ENCODE results near the gene PLCH1.
"Not testable (repeated sequence)": the region's sequence is repeated elsewhere in the genome, so short reads cannot be mapped to it uniquely, and the experiment has no call there.

The PLCH1 gene

DNA sequence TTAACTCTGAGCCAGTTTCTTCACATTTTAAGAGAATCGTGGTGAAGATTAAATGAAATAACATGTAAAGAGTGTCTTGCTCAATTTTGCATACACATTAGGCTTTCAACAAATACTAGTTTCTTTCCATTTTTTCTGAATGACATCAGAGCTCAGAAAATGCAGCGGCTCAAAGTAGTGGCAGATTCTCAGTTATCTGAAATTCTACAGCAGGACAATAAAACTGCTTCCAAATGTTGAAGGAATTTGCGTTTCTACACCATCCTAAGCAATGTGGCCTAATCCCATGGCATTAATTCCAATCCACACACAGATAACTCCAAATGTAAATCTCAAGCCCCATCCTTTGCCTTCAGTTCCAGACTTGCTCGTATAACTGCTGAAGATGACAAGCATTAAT is 115.8 kb downstream of the PLCH1 start:
- no peaks in the 10 kb centered on the region for H4K20me1 ChIP-seq (ENCODE audit: insufficient read depth, low read length)
- H3K9ac ChIP-seq (ENCODE audit: low read length) = no peak overlapping the region
- no peaks in the 10 kb centered on the region for H3K4me1 ChIP-seq (ENCODE audit: insufficient read depth, low read length, severe bottlenecking)
- H3K4me2 ChIP-seq (ENCODE audit: low read length) = no peak overlapping the region
- no peak overlapping the region for H2AFZ ChIP-seq (ENCODE audit: low read length)
- H3K9me3 ChIP-seq (ENCODE audit: low read length) = no peaks in the 10 kb centered on the region
- H3K36me3 ChIP-seq (ENCODE audit: insufficient read depth, low read length) = no peaks in the 10 kb centered on the region
- H3K4me3 ChIP-seq (ENCODE audit: low read depth, low read length, poor library complexity, severe bottlenecking) = no peak overlapping the region
- no peak for TF ChIP-seq EZH2 (IDR thresholded peaks at IDR 0.05; ENCODE audit: borderline replicate concordance, low read length)
- TF ChIP-seq, protein P1, sequence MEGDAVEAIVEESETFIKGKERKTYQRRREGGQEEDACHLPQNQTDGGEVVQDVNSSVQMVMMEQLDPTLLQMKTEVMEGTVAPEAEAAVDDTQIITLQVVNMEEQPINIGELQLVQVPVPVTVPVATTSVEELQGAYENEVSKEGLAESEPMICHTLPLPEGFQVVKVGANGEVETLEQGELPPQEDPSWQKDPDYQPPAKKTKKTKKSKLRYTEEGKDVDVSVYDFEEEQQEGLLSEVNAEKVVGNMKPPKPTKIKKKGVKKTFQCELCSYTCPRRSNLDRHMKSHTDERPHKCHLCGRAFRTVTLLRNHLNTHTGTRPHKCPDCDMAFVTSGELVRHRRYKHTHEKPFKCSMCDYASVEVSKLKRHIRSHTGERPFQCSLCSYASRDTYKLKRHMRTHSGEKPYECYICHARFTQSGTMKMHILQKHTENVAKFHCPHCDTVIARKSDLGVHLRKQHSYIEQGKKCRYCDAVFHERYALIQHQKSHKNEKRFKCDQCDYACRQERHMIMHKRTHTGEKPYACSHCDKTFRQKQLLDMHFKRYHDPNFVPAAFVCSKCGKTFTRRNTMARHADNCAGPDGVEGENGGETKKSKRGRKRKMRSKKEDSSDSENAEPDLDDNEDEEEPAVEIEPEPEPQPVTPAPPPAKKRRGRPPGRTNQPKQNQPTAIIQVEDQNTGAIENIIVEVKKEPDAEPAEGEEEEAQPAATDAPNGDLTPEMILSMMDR (IDR thresholded peaks at IDR 0.05; ENCODE audit: low read length) = no peak
- no peaks in the 10 kb centered on the region for H3K79me2 ChIP-seq (ENCODE audit: insufficient read depth, low read length)
- H3K9me2 ChIP-seq (ENCODE audit: low read depth, low read length) = no peaks in the 10 kb centered on the region
- no peak overlapping the region for H3K27ac ChIP-seq (ENCODE audit: low read depth, low read length, poor library complexity, severe bottlenecking)
- no peaks in the 10 kb centered on the region for H3F3A ChIP-seq (ENCODE audit: insufficient read depth, low read length)
- no peaks in the 10 kb centered on the region for H3K27me3 ChIP-seq (ENCODE audit: insufficient read depth, low read length)

DNA sequence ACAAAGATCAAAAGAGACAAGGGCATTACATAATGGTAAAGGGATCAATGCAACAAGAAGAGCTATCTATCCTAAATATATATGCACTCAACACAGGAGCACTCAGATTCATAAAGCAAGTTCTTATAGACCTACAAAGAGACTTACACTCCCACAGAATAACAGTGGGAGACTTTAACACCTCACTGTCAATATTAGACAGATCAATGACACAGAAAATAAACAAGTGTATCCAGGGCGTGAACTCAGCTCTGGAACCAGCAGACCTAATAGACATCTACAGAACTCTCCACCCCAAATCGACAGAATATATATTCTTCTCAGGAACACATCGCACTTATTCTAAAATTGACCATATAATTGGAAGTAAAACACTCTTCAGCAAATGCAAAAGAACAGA is 122.2 kb downstream of the PLCH1 start:
- H3K79me2 ChIP-seq (ENCODE audit: insufficient read depth, low read length); H3K36me3 ChIP-seq (ENCODE audit: insufficient read depth, low read length); H3K9me3 ChIP-seq (ENCODE audit: low read length); H4K20me1 ChIP-seq (ENCODE audit: insufficient read depth, low read length); H3F3A ChIP-seq (ENCODE audit: insufficient read depth, low read length); H3K9me2 ChIP-seq (ENCODE audit: low read depth, low read length); H2AFZ ChIP-seq (ENCODE audit: low read length); H3K9ac ChIP-seq (ENCODE audit: low read length); H3K4me2 ChIP-seq (ENCODE audit: low read length); H3K27ac ChIP-seq (ENCODE audit: low read depth, low read length, poor library complexity, severe bottlenecking); H3K4me3 ChIP-seq (ENCODE audit: low read depth, low read length, poor library complexity, severe bottlenecking); H3K27me3 ChIP-seq (ENCODE audit: insufficient read depth, low read length); H3K4me1 ChIP-seq (ENCODE audit: insufficient read depth, low read length, severe bottlenecking): not testable (repeated sequence)

DNA sequence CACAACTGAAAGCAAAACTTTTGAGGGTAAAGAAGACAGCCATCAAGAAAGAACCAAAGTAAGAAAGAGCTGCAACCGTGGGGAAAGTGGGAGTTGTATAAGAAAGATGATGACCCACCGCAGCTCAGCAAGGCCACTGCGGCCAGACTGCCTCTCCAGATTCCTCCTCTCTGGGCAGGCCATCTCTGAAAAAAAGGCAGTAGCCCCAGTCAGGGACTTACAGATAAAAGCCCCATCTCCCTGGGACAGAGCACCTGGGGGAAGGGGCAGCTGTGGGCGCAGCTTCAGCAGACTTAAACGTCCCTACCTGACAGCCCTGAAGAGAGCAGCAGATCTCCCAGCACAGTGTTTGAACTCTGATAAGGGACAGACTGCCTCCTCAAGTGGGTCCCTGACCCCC is 124.3 kb downstream of the PLCH1 start:
- H3K4me1 ChIP-seq (ENCODE audit: insufficient read depth, low read length, severe bottlenecking); H3K27ac ChIP-seq (ENCODE audit: low read depth, low read length, poor library complexity, severe bottlenecking); H3K4me2 ChIP-seq (ENCODE audit: low read length): not testable (repeated sequence)

DNA sequence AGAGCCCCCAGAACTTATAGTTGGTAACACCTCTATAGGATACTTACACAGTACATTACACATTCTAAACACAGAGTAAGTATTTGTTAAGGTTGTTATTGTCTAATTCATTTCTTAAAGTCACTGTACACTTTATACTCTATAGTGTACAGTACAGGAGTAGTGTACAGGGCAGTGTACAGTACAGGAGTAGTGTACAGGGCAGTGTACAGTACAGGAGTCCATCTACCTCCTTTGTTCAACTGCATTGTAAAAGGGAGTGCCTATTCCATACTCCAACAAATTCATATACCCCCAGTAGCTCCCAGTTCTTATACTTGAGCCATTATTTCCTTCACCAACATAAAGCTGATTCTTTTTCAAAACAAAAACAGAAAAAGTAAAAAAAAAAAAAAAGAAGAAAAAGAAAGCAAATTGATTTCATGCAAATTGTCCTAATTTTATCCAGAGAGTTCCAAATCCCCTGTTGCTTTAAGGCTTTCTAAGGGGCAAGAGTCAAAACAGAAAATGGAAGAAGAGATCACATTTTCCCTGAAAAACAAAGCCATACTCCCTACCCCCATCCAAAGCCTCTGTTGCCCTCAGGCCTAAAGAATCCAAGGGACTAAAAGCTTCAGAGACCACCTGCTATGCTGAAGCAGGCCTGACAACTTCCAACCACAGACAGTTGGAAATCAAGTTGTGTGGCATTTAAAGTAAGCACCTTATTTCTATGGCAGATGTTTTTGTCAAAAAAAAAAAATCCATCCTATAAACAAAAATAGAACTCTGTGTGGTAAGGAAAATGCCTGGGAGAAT is 125.6 kb downstream of the PLCH1 start:
- H3K79me2 ChIP-seq (ENCODE audit: insufficient read depth, low read length) = no peaks in the 10 kb centered on the region
- H3K9me3 ChIP-seq (ENCODE audit: low read length) = peaks cover 5% of the 10 kb centered on the region; the same call in 1 of the 2 replicates
- H3K36me3 ChIP-seq (ENCODE audit: insufficient read depth, low read length) = no peaks in the 10 kb centered on the region
- no peak overlapping the region for H2AFZ ChIP-seq (ENCODE audit: low read length)
- H3K4me3 ChIP-seq (ENCODE audit: low read depth, low read length, poor library complexity, severe bottlenecking) = no peak overlapping the region
- no peaks in the 10 kb centered on the region for H3F3A ChIP-seq (ENCODE audit: insufficient read depth, low read length)
- no peak overlapping the region for H3K9ac ChIP-seq (ENCODE audit: low read length)
- no peaks in the 10 kb centered on the region for H3K27me3 ChIP-seq (ENCODE audit: insufficient read depth, low read length)
- H3K4me2 ChIP-seq (ENCODE audit: low read length) = no peak overlapping the region
- no peak overlapping the region for H3K27ac ChIP-seq (ENCODE audit: low read depth, low read length, poor library complexity, severe bottlenecking)
- H3K4me1 ChIP-seq (ENCODE audit: insufficient read depth, low read length, severe bottlenecking) = no peaks in the 10 kb centered on the region
- H3K9me2 ChIP-seq (ENCODE audit: low read depth, low read length) = no peaks in the 10 kb centered on the region
- H4K20me1 ChIP-seq (ENCODE audit: insufficient read depth, low read length) = no peaks in the 10 kb centered on the region
- TF ChIP-seq, protein P1 (IDR thresholded peaks at IDR 0.05; ENCODE audit: low read length) = no peak
- TF ChIP-seq EZH2 (IDR thresholded peaks at IDR 0.05; ENCODE audit: borderline replicate concordance, low read length) = no peak

More for the DNA sequence above, 124.3 kb downstream of the PLCH1 start:
- not testable (repeated sequence) for H3K27me3 ChIP-seq (ENCODE audit: insufficient read depth, low read length); H3K4me3 ChIP-seq (ENCODE audit: low read depth, low read length, poor library complexity, severe bottlenecking); H3K9me2 ChIP-seq (ENCODE audit: low read depth, low read length); H3K36me3 ChIP-seq (ENCODE audit: insufficient read depth, low read length); H3K9ac ChIP-seq (ENCODE audit: low read length); H3F3A ChIP-seq (ENCODE audit: insufficient read depth, low read length); H4K20me1 ChIP-seq (ENCODE audit: insufficient read depth, low read length); H2AFZ ChIP-seq (ENCODE audit: low read length); H3K9me3 ChIP-seq (ENCODE audit: low read length); H3K79me2 ChIP-seq (ENCODE audit: insufficient read depth, low read length)
